Panc1 (cell line): ENCODE results near the gene LRRC9. TPM values are rescaled to one million over a fixed set of nuclear protein-coding genes. Genes with fewer than 3 reads are reported as not detected.

ENCODE experiments used
- ATAC-seq: fragments of 200-7000 bp; cut with Tn5 transposase; 2 replicates; pipeline ENCODE4 v1.9.1; 2020; ENCODE audit warnings: mild to moderate bottlenecking, moderate library complexity
- BruUV-seq: library from RNA; stranded (reverse); fragments of 400-500 nt; replicated peaks from 2 replicates; lab custom pipeline; 2021; lab: Mats Ljungman, UMichigan
- CTCF ChIA-PET: fragments of 300-600 bp; sonication (Branson Sonifier 250); formaldehyde crosslinking; loops from one replicate; lab custom pipeline; 2022; ENCODE audit warnings: antibody characterized with exemption; lab: Charles Lee
- POLR2A ChIA-PET: fragments of 300-600 bp; sonication (Branson Sonifier 250); formaldehyde crosslinking; loops from one replicate; lab custom pipeline; 2022; ENCODE audit warnings: antibody characterized with exemption; lab: Charles Lee
- DNase-seq: peaks from one replicate; pipeline ENCODE4 v3.0.0-alpha.2; 2010; ENCODE audit warnings: low read depth, low spot score
- H3K27ac ChIP-seq: 2 replicates; pipeline ENCODE4 v1.5.1; 2011; ENCODE audit warnings: mild to moderate bottlenecking, low read length, inconsistent platforms
- H3K27me3 ChIP-seq: fragments of 200-500 bp; sonication (Bioruptor generic); 2 replicates; pipeline ENCODE4 v1.6.0; 2014; ENCODE audit warnings: low read length, inconsistent platforms; ENCODE audit not compliant: control insufficient read depth, insufficient read depth
- H3K36me3 ChIP-seq: fragments of 200-500 bp; sonication (Bioruptor generic); 2 replicates; pipeline ENCODE4 v1.5.1; 2014; ENCODE audit warnings: inconsistent platforms, mild to moderate bottlenecking, low read length, moderate library complexity; ENCODE audit not compliant: control insufficient read depth, insufficient read depth
- H3K4me1 ChIP-seq: 2 replicates; pipeline ENCODE4 v1.5.1; 2011; ENCODE audit warnings: inconsistent platforms, mild to moderate bottlenecking, low read length, moderate library complexity; ENCODE audit not compliant: control insufficient read depth, insufficient read depth
- H3K4me3 ChIP-seq, 2 experiments: 2 replicates each; pipeline ENCODE4 v1.5.1; 2011 to 2012; ENCODE audit warnings: low read depth in 2 of 2, low read length in 2 of 2, mild to moderate bottlenecking in 2 of 2, inconsistent platforms in 1 of 2, moderate library complexity in 1 of 2
- H3K9me3 ChIP-seq: fragments of 200-500 bp; sonication (Bioruptor generic); 2 replicates; pipeline ENCODE4 v1.5.1; 2014; ENCODE audit warnings: low read depth, mild to moderate bottlenecking, inconsistent platforms, low read length, moderate library complexity; ENCODE audit not compliant: control insufficient read depth, insufficient read depth
- POLR2AphosphoS5 ChIP-seq: IDR thresholded peaks from 2 replicates; pipeline ENCODE4 v1.6.1; 2012; ENCODE audit warnings: mild to moderate bottlenecking, low read depth, low read length, moderate library complexity
- SIN3A ChIP-seq: IDR thresholded peaks from 2 replicates; pipeline ENCODE4 v1.6.1; 2012; ENCODE audit warnings: low read depth, mild to moderate bottlenecking, low read length, moderate library complexity, borderline replicate concordance; ENCODE audit not compliant: insufficient read depth
- TCF7L2 ChIP-seq: IDR thresholded peaks from 2 replicates; pipeline ENCODE4 v1.6.1; 2011; ENCODE audit warnings: mild to moderate bottlenecking, low read depth, low read length, inconsistent platforms
- in situ Hi-C: cut with HindIII; loops from 2 replicates; pipeline ENCODE4 v1.10.0; 2016; ENCODE audit warnings: low sequenced_read_pairs, low pct_unique_long_range_greater_than_20kb
- intact Hi-C: fragments of 100-400 bp; cut with micrococcal nuclease; formaldehyde crosslinking; loops from one replicate; pipeline ENCODE4 v1.10.0; 2022; ENCODE audit not compliant: unreplicated experiment
- total RNA-seq: library from RNA; stranded (reverse); gene quantifications from one replicate; pipeline ENCODE4 v1.2.1, GENCODE V29; 2021; ENCODE audit not compliant: unreplicated experiment
- TF ChIP-seq, protein P1 (sequence below), 2 experiments: IDR thresholded peaks; 2 replicates each; pipeline ENCODE4 v1.6.1; 2011 to 2012; ENCODE audit warnings: low read depth in 2 of 2, control low read depth in 1 of 2, low read length in 1 of 2, mild to moderate bottlenecking in 1 of 2, moderate library complexity in 1 of 2; ENCODE audit not compliant: insufficient read depth in 1 of 2
- TF ChIP-seq, protein P2 (sequence below): fragments of 450-650 bp; IDR thresholded peaks from 2 replicates; pipeline ENCODE4 v1.5.1; 2017; ENCODE audit warnings: mild to moderate bottlenecking

LRRC9 gene
- total RNA-seq, 1 experiment from 2014 or later: not detected

- no peaks in the 10 kb centered on the region for H3K9me3 ChIP-seq
- ATAC-seq (no peak), DNase-seq (no peak)
- H3K36me3 ChIP-seq: no peaks in the 10 kb centered on the region
- H3K4me1 ChIP-seq: no peaks in the 10 kb centered on the region
- intact Hi-C loops (no loop called here), in situ Hi-C loops (no loop called here)
- no peaks in the 10 kb centered on the region for H3K27me3 ChIP-seq
- ChIA-PET POLR2A (no interaction called here), CTCF (no interaction called here)
- H3K27ac ChIP-seq: no peak overlapping the region
- TF ChIP-seq, protein P1, sequence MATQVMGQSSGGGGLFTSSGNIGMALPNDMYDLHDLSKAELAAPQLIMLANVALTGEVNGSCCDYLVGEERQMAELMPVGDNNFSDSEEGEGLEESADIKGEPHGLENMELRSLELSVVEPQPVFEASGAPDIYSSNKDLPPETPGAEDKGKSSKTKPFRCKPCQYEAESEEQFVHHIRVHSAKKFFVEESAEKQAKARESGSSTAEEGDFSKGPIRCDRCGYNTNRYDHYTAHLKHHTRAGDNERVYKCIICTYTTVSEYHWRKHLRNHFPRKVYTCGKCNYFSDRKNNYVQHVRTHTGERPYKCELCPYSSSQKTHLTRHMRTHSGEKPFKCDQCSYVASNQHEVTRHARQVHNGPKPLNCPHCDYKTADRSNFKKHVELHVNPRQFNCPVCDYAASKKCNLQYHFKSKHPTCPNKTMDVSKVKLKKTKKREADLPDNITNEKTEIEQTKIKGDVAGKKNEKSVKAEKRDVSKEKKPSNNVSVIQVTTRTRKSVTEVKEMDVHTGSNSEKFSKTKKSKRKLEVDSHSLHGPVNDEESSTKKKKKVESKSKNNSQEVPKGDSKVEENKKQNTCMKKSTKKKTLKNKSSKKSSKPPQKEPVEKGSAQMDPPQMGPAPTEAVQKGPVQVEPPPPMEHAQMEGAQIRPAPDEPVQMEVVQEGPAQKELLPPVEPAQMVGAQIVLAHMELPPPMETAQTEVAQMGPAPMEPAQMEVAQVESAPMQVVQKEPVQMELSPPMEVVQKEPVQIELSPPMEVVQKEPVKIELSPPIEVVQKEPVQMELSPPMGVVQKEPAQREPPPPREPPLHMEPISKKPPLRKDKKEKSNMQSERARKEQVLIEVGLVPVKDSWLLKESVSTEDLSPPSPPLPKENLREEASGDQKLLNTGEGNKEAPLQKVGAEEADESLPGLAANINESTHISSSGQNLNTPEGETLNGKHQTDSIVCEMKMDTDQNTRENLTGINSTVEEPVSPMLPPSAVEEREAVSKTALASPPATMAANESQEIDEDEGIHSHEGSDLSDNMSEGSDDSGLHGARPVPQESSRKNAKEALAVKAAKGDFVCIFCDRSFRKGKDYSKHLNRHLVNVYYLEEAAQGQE (IDR thresholded peaks at IDR 0.05; ENCODE audit: insufficient read depth in 1 of 2, low read depth in 2 of 2, low read length in 1 of 2): no peak
- TF ChIP-seq, protein P2, sequence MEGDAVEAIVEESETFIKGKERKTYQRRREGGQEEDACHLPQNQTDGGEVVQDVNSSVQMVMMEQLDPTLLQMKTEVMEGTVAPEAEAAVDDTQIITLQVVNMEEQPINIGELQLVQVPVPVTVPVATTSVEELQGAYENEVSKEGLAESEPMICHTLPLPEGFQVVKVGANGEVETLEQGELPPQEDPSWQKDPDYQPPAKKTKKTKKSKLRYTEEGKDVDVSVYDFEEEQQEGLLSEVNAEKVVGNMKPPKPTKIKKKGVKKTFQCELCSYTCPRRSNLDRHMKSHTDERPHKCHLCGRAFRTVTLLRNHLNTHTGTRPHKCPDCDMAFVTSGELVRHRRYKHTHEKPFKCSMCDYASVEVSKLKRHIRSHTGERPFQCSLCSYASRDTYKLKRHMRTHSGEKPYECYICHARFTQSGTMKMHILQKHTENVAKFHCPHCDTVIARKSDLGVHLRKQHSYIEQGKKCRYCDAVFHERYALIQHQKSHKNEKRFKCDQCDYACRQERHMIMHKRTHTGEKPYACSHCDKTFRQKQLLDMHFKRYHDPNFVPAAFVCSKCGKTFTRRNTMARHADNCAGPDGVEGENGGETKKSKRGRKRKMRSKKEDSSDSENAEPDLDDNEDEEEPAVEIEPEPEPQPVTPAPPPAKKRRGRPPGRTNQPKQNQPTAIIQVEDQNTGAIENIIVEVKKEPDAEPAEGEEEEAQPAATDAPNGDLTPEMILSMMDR: no peak
- TF ChIP-seq TCF7L2 (no peak), POLR2AphosphoS5 (no peak), SIN3A (no peak)
- no peak overlapping the region for H3K4me3 ChIP-seq
- no TSS peak for BruUV-seq
Observed at GRCh38 chr14:59986556-59987059, 66.7 kb downstream of the LRRC9 start.

DNA sequence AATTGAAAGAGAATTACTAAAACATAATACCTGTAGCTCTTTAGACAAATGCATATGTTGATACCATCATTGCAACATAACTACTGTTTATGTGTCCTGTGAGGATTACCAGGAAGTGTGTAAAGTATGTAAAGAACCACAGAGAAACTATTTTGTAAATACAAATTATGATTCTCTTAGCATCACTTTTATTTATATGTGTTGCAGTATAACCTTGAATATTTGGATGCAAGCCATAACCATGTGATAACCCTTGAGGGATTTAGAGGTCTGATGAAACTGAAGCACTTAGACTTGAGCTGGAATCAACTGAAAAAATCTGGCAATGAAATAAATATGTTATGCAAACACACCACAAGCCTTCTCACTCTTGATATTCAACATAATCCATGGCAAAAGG lies 77.5 kb downstream of the LRRC9 start:
- Histone ChIP-seq H3K27me3 (no peaks in the 10 kb centered on the region), H3K27ac (no peak overlapping the region), H3K4me1 (no peaks in the 10 kb centered on the region), H3K36me3 (no peaks in the 10 kb centered on the region; the same call in 1 of the 2 replicates), H3K4me3 (no peak overlapping the region), H3K9me3 (no peaks in the 10 kb centered on the region)
- intact Hi-C loops: no loop called here
- ChIA-PET CTCF (no interaction called here), POLR2A (no interaction called here)
- no peak for ATAC-seq
- TF ChIP-seq, protein P1 (IDR thresholded peaks at IDR 0.05; ENCODE audit: insufficient read depth in 1 of 2, low read depth in 2 of 2, low read length in 1 of 2): no peak
- no peak for TF ChIP-seq SIN3A
- TF ChIP-seq, protein P2: no peak
- TF ChIP-seq POLR2AphosphoS5: no peak
- TF ChIP-seq TCF7L2: no peak
- in situ Hi-C loops: no loop called here
- BruUV-seq: no TSS peak
- no peak for DNase-seq
